Loucy (cell line): ENCODE results near the gene APLF.

Source experiments
- H2AFZ ChIP-seq: fragments of 200-600 bp; sonication (generic); 2 replicates; pipeline ENCODE4 v1.6.0; 2016; ENCODE audit warnings: antibody characterized with exemption, mild to moderate bottlenecking, low read length, moderate library complexity
- H3F3A ChIP-seq: fragments of 200-600 bp; 2 replicates; pipeline ENCODE4 v1.6.0; 2016; ENCODE audit warnings: antibody characterized with exemption, low read depth, mild to moderate bottlenecking
- H3K27me3 ChIP-seq: fragments of 200-600 bp; sonication (generic); 2 replicates; pipeline ENCODE4 v1.6.1; 2014; ENCODE audit warnings: low read length, mild to moderate bottlenecking; ENCODE audit not compliant: insufficient read depth, poor library complexity, severe bottlenecking
- H3K36me3 ChIP-seq: fragments of 200-600 bp; sonication (generic); 2 replicates; pipeline ENCODE4 v1.6.1; 2016; ENCODE audit warnings: low read length; ENCODE audit not compliant: insufficient read depth
- H3K4me1 ChIP-seq: fragments of 200-600 bp; sonication (generic); 2 replicates; pipeline ENCODE4 v1.5.1; 2014; ENCODE audit warnings: low read length, mild to moderate bottlenecking; ENCODE audit not compliant: insufficient read depth, poor library complexity, severe bottlenecking
- H3K4me2 ChIP-seq: fragments of 200-600 bp; sonication (generic); 2 replicates; pipeline ENCODE4 v1.6.0; 2014; ENCODE audit warnings: antibody characterized with exemption, low read length, low read depth, mild to moderate bottlenecking; ENCODE audit not compliant: poor library complexity, severe bottlenecking
- H3K4me3 ChIP-seq: fragments of 200-600 bp; sonication (generic); 2 replicates; pipeline ENCODE4 v1.5.1; 2014; ENCODE audit warnings: low read length, mild to moderate bottlenecking, mixed read lengths; ENCODE audit not compliant: poor library complexity, severe bottlenecking
- H3K79me2 ChIP-seq: fragments of 200-600 bp; sonication (generic); 2 replicates; pipeline ENCODE4 v1.6.1; 2014; ENCODE audit warnings: low read length; ENCODE audit not compliant: insufficient read depth
- H3K9ac ChIP-seq: fragments of 200-600 bp; sonication (generic); 2 replicates; pipeline ENCODE4 v1.6.0; 2014; ENCODE audit warnings: mild to moderate bottlenecking, low read depth, low read length, moderate library complexity; ENCODE audit not compliant: poor library complexity, severe bottlenecking
- H3K9me2 ChIP-seq: fragments of 200-600 bp; sonication (generic); replicated peaks from 2 replicates; pipeline ENCODE4 v1.6.1; 2016; ENCODE audit warnings: low read depth, low read length, mixed read lengths
- H3K9me3 ChIP-seq: fragments of 200-600 bp; sonication (generic); 2 replicates; pipeline ENCODE4 v1.6.1; 2014; ENCODE audit warnings: mild to moderate bottlenecking, antibody characterized with exemption, low read length, low read depth; ENCODE audit not compliant: insufficient read depth
- H4K20me1 ChIP-seq: fragments of 200-600 bp; sonication (generic); 2 replicates; pipeline ENCODE4 v1.6.0; 2014; ENCODE audit warnings: antibody characterized with exemption, low read length, mild to moderate bottlenecking; ENCODE audit not compliant: insufficient read depth, poor library complexity, severe bottlenecking
- EZH2phosphoT487 ChIP-seq: fragments of 200-600 bp; IDR thresholded peaks from 2 replicates; pipeline ENCODE4 v1.6.1; 2018; ENCODE audit warnings: antibody characterized with exemption, mild to moderate bottlenecking, moderate library complexity, borderline replicate concordance
- TF ChIP-seq, protein P1 (sequence below): fragments of 200-600 bp; sonication (generic); conservative IDR thresholded peaks from 2 replicates; pipeline ENCODE4 v1.5.1; 2014; ENCODE audit warnings: mild to moderate bottlenecking, antibody characterized with exemption, low read length

APLF gene, protein sequence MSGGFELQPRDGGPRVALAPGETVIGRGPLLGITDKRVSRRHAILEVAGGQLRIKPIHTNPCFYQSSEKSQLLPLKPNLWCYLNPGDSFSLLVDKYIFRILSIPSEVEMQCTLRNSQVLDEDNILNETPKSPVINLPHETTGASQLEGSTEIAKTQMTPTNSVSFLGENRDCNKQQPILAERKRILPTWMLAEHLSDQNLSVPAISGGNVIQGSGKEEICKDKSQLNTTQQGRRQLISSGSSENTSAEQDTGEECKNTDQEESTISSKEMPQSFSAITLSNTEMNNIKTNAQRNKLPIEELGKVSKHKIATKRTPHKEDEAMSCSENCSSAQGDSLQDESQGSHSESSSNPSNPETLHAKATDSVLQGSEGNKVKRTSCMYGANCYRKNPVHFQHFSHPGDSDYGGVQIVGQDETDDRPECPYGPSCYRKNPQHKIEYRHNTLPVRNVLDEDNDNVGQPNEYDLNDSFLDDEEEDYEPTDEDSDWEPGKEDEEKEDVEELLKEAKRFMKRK

DNA sequence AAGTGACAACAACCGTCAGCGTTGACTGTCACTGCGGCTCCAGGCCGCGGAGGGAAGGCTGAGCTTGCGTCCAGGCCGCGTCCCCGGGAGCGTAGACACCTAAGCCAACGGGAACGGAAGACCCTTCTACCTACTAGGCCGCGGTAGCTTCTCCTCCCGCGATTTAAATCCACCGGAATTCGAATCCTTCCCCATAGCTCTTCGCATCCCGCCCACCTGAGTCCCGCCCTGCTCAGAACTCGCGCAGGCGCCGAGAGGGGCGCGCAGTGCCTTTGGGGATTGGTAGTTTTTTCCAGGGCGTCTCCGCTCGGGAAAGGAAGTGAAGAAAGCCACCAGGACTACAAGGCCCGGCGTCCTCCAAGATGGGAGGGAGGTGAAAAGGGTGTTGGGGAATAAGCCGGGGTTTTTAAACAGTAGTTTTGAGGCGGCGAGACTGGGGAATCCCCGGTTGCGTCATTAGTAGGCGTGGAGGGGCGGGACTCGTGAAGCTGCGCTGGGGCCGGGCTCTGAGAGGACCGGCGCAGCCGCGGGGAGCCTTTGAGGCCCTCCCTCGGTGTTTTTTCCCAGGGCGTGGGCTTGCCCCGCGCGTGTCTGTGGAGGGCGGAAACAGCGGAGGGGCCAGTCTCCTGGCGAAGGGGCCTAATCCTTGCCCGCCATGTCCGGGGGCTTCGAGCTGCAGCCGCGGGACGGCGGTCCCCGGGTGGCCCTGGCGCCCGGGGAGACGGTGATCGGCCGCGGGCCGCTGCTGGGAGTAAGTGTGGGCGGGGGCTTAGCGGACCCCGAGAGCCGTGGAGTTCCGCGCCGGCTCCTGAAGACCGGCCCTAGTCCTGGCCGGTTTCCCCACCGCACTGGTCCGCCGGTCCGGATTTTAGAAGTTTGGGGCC is at the start of gene APLF, which contains the start of gene FBXO48:
APLF (plus strand) TSS at position 509 of the 884 bp plus-strand sequence; CDS start at position 656, 147 bp downstream.
FBXO48 (minus strand) TSS at position 218 of the 884 bp plus-strand sequence. CDS start 2,149 bp downstream, outside the sequence.
- Histone ChIP-seq H3K9me3 (no peaks in the 10 kb centered on the region), H3K4me2 (peak within 1 kb of the TSS; percentile 95), H3K4me3 (peak within 1 kb of the TSS; percentile 90), H3K27me3 (no peaks in the 10 kb centered on the region), H3K36me3 (no peaks in the 10 kb centered on the region), H3K4me1 (peaks cover 32% of the 10 kb centered on the region), H3K9me2 (no peaks in the 10 kb centered on the region), H2AFZ (peak within 1 kb of the TSS; percentile 87), H3F3A (no peaks in the 10 kb centered on the region), H3K9ac (peak within 1 kb of the TSS; percentile 82), H4K20me1 (no peaks in the 10 kb centered on the region), H3K79me2 (peaks cover 24% of the 10 kb centered on the region)
- no peak for TF ChIP-seq EZH2phosphoT487
- TF ChIP-seq, protein P1, sequence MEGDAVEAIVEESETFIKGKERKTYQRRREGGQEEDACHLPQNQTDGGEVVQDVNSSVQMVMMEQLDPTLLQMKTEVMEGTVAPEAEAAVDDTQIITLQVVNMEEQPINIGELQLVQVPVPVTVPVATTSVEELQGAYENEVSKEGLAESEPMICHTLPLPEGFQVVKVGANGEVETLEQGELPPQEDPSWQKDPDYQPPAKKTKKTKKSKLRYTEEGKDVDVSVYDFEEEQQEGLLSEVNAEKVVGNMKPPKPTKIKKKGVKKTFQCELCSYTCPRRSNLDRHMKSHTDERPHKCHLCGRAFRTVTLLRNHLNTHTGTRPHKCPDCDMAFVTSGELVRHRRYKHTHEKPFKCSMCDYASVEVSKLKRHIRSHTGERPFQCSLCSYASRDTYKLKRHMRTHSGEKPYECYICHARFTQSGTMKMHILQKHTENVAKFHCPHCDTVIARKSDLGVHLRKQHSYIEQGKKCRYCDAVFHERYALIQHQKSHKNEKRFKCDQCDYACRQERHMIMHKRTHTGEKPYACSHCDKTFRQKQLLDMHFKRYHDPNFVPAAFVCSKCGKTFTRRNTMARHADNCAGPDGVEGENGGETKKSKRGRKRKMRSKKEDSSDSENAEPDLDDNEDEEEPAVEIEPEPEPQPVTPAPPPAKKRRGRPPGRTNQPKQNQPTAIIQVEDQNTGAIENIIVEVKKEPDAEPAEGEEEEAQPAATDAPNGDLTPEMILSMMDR: no peak

DNA sequence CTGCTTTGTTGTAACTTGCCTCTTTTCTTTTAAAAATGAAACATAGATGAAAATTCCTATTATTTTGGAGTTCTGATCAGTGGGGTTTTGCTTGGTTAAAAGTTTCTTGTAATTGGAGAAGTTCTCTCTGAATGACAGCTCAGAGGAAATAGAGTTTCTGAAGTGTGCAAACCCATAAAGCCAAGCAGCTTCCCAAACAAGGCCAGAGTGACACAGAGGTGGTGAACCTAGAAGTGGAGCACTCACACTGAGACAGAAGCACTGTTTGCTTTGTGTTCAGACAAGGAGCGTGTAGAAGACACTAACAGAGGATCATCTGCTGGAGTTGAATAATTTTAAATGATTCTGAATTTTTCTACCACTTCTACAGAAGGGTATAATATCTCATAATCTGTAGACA is 49.5 kb upstream of the APLF start:
- no peaks in the 10 kb centered on the region for H3F3A ChIP-seq
- H3K79me2 ChIP-seq: no peaks in the 10 kb centered on the region
- no peaks in the 10 kb centered on the region for H3K9me2 ChIP-seq
- peak overlapping the region; percentile 66 for H2AFZ ChIP-seq
- no peaks in the 10 kb centered on the region for H3K36me3 ChIP-seq
- H3K4me3 ChIP-seq: no peak overlapping the region
- TF ChIP-seq, protein P1: no peak
- TF ChIP-seq EZH2phosphoT487: no peak
- peak overlapping the region; percentile 55 for H3K9ac ChIP-seq
- no peaks in the 10 kb centered on the region for H4K20me1 ChIP-seq
- peak overlapping the region; percentile 41 for H3K4me2 ChIP-seq
- H3K27me3 ChIP-seq: no peaks in the 10 kb centered on the region
- H3K4me1 ChIP-seq: peaks cover 40% of the 10 kb centered on the region
- H3K9me3 ChIP-seq: no peaks in the 10 kb centered on the region

DNA sequence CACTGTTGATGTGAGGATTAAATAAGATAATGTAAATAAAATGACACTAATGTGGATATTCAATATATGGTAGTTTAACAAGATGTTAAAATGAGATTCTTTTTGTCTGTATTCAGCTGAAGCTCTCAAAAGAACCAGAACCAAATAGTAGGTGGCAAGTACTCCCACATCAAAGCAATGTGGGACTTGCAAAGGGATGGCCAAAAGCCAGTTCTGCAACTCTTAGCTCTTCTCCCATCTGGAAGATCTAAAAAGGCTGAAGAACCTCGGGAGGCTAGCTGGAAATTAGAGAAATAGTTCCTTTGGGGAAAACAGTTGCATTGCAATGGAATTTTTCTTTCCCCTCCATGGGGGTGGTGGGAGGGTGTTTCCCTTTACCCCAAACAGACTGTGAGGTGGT is 49.0 kb upstream of the APLF start:
- no peak overlapping the region for H3K4me3 ChIP-seq
- TF ChIP-seq, protein P1: no peak
- no peak for TF ChIP-seq EZH2phosphoT487
- H3K27me3 ChIP-seq: no peaks in the 10 kb centered on the region
- H3K36me3 ChIP-seq: no peaks in the 10 kb centered on the region
- no peaks in the 10 kb centered on the region for H3F3A ChIP-seq
- peak overlapping the region; percentile 41 for H3K4me2 ChIP-seq
- no peaks in the 10 kb centered on the region for H3K9me2 ChIP-seq
- H3K9me3 ChIP-seq: no peaks in the 10 kb centered on the region
- H2AFZ ChIP-seq: peak overlapping the region; percentile 35
- H4K20me1 ChIP-seq: no peaks in the 10 kb centered on the region
- peak overlapping the region; percentile 55 for H3K9ac ChIP-seq
- no peaks in the 10 kb centered on the region for H3K79me2 ChIP-seq
- peaks cover 44% of the 10 kb centered on the region for H3K4me1 ChIP-seq
